ENCODE data around the gene SKP1. TPM values are rescaled to one million over a fixed set of nuclear protein-coding genes. Genes with fewer than 3 reads are reported as not detected.

Gene SKP1
- total RNA-seq, 2 donors from 2014 or later = 206 to 236 TPM

DNA sequence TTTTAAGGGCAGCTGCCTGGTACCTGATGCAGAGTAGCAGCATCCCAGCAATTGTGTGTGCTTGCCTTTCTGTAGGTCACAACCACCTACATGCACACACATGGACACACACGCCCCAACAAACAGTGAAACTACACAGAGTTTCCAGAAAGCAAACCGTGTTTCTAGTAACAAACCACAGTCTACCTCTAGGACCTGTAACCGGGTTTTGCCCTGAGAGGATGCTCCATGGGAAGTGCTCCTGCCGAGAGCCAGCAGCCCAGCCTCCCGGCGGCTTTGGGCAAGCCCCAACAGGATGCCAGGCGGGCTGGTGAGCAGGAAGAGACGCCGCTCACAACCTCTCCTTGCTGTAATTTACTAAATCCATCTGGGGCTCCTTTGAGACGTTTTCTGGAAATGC, 66.4 kb downstream of the SKP1 start:
- Histone ChIP-seq H3K4me1 (ENCODE audit: control insufficient read depth in 1 of 2, low read depth in 2 of 2) (peaks cover 6 to 14% of the 10 kb centered on the region in 2 donors), H3K4me3 (no peak overlapping the region), H3K36me3 (no peaks in the 10 kb centered on the region), H3K9me3 (no peaks in the 10 kb centered on the region), H3K27ac (no peak overlapping the region), H3K27me3 (replicated peaks; ENCODE audit: insufficient read depth) (no peaks in the 10 kb centered on the region)
- ATAC-seq (ENCODE audit: insufficient number of reproducible peaks, low FRiP score, low read depth) = no peak
- DNase-seq (ENCODE audit: low spot score) = no peak
- TF ChIP-seq CTCF (IDR thresholded peaks at IDR 0.05) = no peak

GRCh38 chr5:134107779-134108178, 69.0 kb downstream of the SKP1 start:
- Histone ChIP-seq H3K9me3 (no peaks in the 10 kb centered on the region), H3K36me3 (no peaks in the 10 kb centered on the region), H3K27ac (no peak overlapping the region), H3K4me3 (no peak overlapping the region), H3K4me1 (ENCODE audit: control insufficient read depth in 1 of 2, low read depth in 2 of 2) (no peaks in the 10 kb centered on the region), H3K27me3 (replicated peaks; ENCODE audit: insufficient read depth) (no peaks in the 10 kb centered on the region)
- no peak for TF ChIP-seq CTCF (IDR thresholded peaks at IDR 0.05)
- ATAC-seq (ENCODE audit: insufficient number of reproducible peaks, low FRiP score, low read depth) (no peak), DNase-seq (ENCODE audit: low spot score) (no peak)

- Histone ChIP-seq H3K27me3 (replicated peaks; ENCODE audit: insufficient read depth) (no peaks in the 10 kb centered on the region), H3K4me1 (ENCODE audit: control insufficient read depth in 1 of 2, low read depth in 2 of 2) (no peaks in the 10 kb centered on the region), H3K4me3 (no peak overlapping the region), H3K36me3 (no peaks in the 10 kb centered on the region), H3K27ac (no peak overlapping the region), H3K9me3 (no peaks in the 10 kb centered on the region)
- no peak for ATAC-seq (ENCODE audit: insufficient number of reproducible peaks, low FRiP score, low read depth)
- no peak for DNase-seq (ENCODE audit: low spot score)
- TF ChIP-seq CTCF (IDR thresholded peaks at IDR 0.05) = no peak
Measured at GRCh38 chr5:134106991-134107701, 69.6 kb downstream of the SKP1 start.

DNA sequence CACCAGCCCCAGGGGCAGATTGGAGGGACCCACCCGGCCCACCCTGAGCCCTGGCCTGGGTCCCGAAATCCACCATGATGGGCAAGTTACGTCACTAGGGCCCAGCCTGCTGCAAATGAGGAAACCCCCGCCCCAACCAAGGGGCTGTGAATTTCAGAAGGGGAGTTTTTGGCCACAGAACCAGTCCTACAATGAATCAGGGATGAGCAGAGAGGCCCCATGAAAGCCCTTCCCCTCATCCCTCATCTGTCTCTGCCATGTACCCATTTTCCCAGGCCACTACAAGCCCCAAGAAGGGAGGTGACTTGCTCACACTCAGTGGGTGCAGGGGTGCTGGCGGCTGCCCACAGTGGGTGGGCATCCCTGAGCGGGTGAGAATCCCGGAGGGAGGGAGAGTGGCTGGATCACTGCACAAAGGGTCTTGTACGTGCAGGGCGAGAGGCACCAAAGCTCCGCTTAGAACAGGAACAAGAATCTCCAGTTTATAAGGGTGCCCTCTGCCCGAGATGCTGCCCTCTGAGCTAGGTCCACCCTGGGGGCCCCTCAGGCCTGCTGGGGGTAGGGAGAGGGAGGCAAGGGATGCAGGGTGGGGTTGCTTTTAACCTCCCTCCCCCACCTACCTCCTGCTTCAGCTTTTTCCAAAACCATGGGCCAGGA, 72.6 kb downstream of the SKP1 start:
- H3K4me1 ChIP-seq (ENCODE audit: control insufficient read depth in 1 of 2, low read depth in 2 of 2) = peaks cover 5 to 23% of the 10 kb centered on the region in 2 donors
- no peaks in the 10 kb centered on the region for H3K9me3 ChIP-seq
- no peaks in the 10 kb centered on the region for H3K27me3 ChIP-seq (replicated peaks; ENCODE audit: insufficient read depth)
- DNase-seq (ENCODE audit: low spot score) (no peak), ATAC-seq (ENCODE audit: insufficient number of reproducible peaks, low FRiP score, low read depth) (no peak)
- H3K27ac ChIP-seq = no peak overlapping the region
- TF ChIP-seq CTCF (IDR thresholded peaks at IDR 0.05) = no peak
- no peaks in the 10 kb centered on the region for H3K36me3 ChIP-seq
- no peak overlapping the region for H3K4me3 ChIP-seq

- ATAC-seq (ENCODE audit: insufficient number of reproducible peaks, low FRiP score, low read depth) = no peak
- TF ChIP-seq CTCF (IDR thresholded peaks at IDR 0.05) = no peak
- H3K36me3 ChIP-seq = no peaks in the 10 kb centered on the region
Measured at GRCh38 chr5:134103397-134103796, 73.4 kb downstream of the SKP1 start.

More at GRCh38 chr5:134103397-134103796, 73.4 kb downstream of the SKP1 start:
- Histone ChIP-seq H3K27me3 (replicated peaks; ENCODE audit: insufficient read depth) (no peaks in the 10 kb centered on the region), H3K9me3 (no peaks in the 10 kb centered on the region), H3K4me1 (ENCODE audit: control insufficient read depth in 1 of 2, low read depth in 2 of 2) (peaks cover 5 to 24% of the 10 kb centered on the region in 2 donors), H3K4me3 (no peak overlapping the region), H3K27ac (no peak overlapping the region)
- no peak for DNase-seq (ENCODE audit: low spot score)

Data from thoracic aorta (tissue), 2 donors.